GM23248 (cell line): ENCODE data around the gene IL21R.

Experiments
- EZH2 ChIP-seq: fragments of 200-600 bp; sonication (generic); IDR thresholded peaks from 2 replicates; pipeline ENCODE4 v1.6.1; 2018; ENCODE audit warnings: antibody characterized with exemption, mild to moderate bottlenecking; ENCODE audit not compliant: insufficient read depth, poor library complexity, severe bottlenecking
- EZH2phosphoT487 ChIP-seq: fragments of 200-600 bp; sonication (generic); IDR thresholded peaks from 2 replicates; pipeline ENCODE4 v1.6.1; 2018; ENCODE audit warnings: antibody characterized with exemption, moderate library complexity, mild to moderate bottlenecking, low read depth; ENCODE audit not compliant: insufficient read depth

DNA sequence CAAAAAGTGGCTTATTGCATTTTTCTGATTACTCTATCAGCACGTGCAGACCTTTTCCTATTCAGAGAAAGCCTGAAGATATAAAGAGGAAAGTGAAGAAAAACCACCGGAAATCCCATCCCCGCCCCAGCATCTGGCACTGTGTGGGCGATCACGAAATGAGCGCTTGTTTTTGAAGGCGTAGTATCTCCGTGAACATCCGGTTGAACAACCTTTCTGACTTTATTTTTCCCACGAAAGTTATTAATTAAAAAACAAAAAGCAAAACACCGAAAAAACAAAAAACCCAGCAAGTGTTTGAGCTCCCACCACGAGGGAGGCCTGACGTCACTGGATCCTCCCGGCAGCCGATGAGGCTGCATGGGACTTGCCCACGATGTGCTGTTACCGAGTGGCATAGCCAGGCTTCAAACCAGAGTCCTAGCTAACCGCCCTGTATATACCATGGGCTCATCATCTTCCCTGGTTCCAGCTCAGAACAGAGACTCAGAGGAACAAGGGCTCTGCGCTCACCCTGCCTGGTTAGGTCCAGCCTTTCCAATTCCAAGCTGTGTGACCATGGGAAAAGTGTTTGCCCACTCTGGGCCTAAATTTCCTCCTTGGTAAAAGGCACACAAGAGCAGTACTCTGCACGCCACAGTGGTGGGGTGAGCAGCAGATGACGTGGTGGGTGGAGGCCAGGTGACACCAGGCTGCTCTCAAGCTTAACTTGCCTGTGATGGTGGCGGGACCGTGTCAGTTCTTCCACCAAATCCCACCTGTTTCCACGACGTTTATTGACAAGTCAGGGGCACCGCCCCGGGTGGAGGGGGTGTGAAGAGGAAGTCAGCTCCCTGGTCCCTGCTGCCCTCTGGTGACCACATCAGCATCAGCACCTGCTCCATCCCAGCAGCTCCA, 34.3 kb upstream of the IL21R start:
- no peak for TF ChIP-seq EZH2phosphoT487
- TF ChIP-seq EZH2: no peak
